GM12801 (cell line): ENCODE results near the gene SBK3.

Experiments
- TF ChIP-seq, protein P1 (sequence below): IDR thresholded peaks from one replicate; pipeline ENCODE4 v1.5.1; 2011; ENCODE audit warnings: control low read depth; ENCODE audit not compliant: insufficient read length; ENCODE audit errors: extremely low read depth

Gene SBK3

DNA sequence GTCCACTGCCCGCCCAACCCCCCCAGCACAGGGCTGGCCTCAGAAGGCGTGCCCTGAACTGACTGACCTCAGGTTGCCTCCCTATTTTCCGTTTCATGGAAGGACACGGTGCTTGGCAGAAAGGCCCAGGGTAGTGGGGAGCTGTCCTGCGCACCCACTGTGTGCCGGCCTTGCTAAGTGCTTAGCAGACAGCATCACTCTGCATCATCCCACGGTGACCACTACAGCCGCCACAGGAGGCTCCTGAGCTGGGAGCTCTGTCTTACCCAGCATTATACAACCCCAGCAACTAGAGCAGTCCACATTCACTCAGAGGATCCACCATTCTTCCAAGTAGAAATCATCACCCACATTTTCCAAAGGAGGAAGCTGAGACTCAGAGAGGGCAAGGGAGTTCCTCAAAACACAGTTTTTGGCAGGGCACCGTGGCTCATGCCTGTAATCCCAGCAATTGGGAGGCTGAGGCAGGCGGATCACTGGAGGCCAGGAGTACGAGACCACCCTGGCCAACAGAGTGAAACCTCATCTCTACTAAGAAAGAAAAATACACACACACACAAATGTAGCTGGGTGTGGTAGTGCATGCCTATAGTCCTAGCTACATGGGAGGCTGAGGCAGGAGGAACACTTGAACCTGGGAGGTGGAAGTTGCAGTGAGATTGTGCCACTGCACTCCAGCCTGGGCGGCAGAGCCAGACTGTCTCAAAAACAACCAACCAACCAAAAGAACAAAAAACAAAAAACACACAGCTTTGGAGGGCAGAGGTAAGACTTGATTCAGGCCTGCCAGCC is 10.0 kb downstream of the SBK3 start:
- TF ChIP-seq, protein P1, sequence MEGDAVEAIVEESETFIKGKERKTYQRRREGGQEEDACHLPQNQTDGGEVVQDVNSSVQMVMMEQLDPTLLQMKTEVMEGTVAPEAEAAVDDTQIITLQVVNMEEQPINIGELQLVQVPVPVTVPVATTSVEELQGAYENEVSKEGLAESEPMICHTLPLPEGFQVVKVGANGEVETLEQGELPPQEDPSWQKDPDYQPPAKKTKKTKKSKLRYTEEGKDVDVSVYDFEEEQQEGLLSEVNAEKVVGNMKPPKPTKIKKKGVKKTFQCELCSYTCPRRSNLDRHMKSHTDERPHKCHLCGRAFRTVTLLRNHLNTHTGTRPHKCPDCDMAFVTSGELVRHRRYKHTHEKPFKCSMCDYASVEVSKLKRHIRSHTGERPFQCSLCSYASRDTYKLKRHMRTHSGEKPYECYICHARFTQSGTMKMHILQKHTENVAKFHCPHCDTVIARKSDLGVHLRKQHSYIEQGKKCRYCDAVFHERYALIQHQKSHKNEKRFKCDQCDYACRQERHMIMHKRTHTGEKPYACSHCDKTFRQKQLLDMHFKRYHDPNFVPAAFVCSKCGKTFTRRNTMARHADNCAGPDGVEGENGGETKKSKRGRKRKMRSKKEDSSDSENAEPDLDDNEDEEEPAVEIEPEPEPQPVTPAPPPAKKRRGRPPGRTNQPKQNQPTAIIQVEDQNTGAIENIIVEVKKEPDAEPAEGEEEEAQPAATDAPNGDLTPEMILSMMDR: no peak

DNA sequence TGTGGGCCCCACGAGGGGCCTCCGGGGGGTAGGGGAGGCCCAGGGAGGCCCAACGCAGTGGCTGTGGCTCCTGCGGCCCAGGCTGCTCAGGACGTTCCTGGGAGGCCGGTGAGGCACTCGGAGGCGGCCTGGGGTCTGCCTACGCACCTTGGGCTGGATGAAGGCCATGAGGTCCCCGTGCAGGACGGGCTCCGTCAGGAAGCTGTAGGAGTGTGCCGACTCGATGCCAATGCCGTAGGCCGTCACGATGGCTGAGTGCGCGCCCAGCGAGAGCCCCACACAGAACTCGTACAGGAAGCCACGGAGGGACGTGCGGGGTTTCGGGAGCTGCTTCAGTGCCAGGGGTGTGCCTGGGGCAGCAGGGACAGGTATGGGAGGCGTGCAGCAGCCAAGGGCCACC is 14.3 kb downstream of the SBK3 start:
- TF ChIP-seq, protein P1: no peak

DNA sequence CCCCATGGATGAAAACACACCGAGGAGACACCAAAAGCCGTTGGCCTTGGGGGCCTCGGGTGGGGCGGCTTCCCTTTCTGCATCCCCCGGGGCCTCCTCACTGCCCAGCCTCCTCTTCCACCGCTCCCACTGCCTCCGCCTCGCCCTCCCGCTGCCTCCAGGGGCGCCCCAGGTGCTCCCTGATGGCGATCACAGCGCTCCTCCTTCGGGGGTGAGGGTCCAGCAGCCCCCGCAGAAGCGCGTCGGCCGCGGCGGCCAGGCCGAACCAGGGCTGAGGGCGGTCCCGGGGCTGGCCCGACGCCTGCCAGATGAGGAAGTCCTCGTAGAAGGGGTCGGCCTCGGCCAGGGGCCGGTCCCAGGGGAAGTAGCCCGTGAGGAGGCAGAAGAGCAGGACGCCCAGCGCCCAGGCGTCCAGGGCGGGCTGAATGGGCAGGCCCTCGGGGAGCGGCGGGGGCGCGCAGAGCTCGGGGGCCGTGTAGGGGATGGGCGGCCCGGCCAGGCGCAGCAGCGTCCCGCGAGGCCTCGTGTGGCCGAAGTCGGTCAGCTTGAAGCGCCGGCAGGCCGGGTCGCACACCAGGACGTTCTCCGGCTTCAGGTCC is 15.6 kb downstream of the SBK3 start:
- TF ChIP-seq, protein P1: no peak

DNA sequence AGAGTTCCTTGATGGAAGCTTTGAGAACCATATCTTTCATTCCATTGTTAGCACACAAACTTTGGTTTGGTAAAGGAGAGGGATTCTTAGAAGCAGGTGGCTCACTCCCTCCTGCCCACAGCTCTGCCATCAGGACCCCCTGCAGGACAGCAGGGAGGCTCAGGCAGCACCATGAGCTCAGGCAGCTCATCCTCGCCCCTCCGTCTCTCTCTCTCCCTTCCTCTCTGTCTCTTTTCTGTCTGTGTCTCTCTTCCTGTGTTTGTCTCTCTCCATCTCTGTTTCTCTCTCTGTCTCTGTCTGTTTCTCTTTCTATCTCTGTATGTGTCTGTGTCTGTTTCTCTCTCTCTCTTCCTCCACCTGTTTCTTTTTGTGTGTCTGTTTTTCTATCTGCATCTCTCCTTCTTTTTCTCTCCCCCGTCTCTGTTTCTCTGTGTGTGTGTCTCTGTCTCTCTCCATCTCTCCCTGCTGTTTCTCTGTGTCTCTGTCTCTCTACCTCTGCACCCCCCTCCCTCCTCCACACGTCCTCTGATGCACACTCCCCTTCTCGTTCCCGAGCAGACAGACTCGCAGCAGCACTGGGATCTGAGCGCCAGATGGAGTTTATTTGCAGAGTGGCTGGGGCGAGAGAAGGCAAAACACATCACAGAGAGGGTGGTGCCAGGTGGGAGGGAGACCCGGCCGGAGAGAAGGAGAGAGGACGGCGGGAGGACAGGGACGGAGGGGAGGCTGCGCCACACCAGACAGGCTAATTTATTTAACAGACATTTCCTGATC is 17.1 kb downstream of the SBK3 start:
- TF ChIP-seq, protein P1: no peak

DNA sequence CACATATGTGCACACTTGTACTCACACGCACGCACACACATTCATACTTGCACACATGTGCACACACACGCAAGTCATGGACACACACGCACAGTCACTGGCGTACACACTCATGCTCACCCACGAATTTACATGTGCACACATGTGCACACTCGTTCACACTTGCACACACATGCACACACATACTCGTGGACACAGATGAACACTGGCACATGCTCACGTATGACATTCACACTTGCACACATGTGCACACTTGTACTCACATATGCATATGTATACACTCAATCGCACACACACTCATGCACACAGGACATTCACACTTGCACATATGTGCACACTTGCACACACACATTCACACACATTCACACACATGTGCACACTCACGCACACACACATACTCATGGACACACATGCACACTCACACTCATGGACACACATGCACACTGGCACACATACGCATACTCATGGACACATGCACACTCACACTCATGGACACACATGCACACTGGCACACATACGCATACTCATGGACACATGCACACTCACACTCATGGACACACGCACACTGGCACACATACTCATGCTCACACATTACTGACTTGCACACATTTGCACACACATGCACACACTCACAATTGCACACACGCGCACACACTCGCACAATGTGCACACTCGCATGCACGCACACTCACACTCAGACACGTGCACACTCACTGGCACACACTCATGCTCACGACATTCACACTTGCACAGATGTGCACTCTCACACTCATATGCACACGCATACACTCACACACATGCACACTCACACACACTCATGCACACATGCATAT is 17.9 kb downstream of the SBK3 start:
- TF ChIP-seq, protein P1: no peak

DNA sequence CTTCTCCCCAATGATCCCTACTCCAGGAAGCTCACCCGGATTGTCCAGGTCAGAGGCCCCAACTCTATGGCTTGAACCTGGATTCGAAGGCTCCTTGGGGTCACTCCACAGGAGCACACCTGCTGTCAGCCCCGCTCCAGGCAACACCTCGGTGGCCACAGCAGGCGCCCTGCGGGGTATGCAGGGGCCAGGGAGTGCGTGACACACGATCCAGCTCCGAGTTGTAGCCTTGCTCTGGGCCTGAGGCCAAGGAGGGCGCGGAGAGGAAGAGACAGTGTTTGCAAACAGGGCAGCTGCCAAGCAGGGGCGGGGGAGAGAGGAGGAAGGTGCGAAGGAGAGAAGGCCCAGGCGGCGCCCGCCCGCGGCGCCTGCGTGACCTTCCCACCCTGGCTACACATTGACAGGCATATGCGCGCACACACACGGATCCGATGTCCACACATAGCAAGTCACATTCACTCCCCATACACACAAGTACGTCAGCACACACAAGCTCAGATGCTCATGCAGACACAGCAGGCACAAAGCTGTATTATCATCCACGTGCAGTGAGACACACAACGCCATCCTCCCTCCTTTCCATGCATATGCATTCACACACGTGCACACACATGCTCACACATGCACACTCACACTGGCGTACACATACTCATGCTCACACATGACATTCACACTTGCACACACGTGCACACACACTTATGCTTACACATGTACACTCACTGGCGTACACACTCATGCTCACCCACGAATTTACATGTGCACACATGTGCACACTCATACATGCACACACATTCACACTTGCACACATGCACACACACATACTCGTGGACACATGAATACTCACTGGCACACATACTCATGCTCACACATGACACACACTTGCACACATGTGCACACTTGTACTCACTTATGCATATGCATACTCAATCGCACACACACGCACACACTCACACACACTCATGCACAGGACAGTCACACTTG is 18.8 kb downstream of the SBK3 start:
- TF ChIP-seq, protein P1: no peak
